Stomach (tissue), 9 donors: ENCODE results near the gene B4GALNT4. TPM values are rescaled to one million over a fixed set of nuclear protein-coding genes. Genes with fewer than 3 reads are reported as not detected.
"Not testable (repeated sequence)": the region's sequence is repeated elsewhere in the genome, so short reads cannot be mapped to it uniquely, and the experiment has no call there.

Experiments used
- DNase-seq, 2 donors: peaks; one replicate each; pipeline versions ENCODE4 v3.0.0 to v3.0.0-alpha.2; 2013 to 2019
- H3K27ac ChIP-seq, 5 donors: fragments of 200-600 bp in 4 of 5; sonication (generic) in 4 of 5; one replicate each; pipeline ENCODE4 v1.5.1; 2013 to 2019; ENCODE audit warnings: mild to moderate bottlenecking in 1 of 5, moderate library complexity in 1 of 5
- H3K27me3 ChIP-seq, 3 donors: fragments of 200-600 bp; sonication (generic); one replicate each; pipeline ENCODE4 v1.5.1; 2017 to 2019; ENCODE audit warnings: mixed run types in 1 of 3
- H3K36me3 ChIP-seq, 4 donors: fragments of 200-600 bp; sonication (generic); 1 replicate in 3 of 4; 2 replicates in 1 of 4; pipeline ENCODE4 v1.5.1; 2016 to 2019
- H3K4me1 ChIP-seq, 4 donors: fragments of 200-600 bp; sonication (generic); one replicate each; pipeline ENCODE4 v1.5.1; 2016 to 2019
- H3K4me3 ChIP-seq, 4 donors: fragments of 200-600 bp; sonication (generic) in 3 of 4; one replicate each; pipeline ENCODE4 v1.5.1; 2016 to 2019; ENCODE audit warnings: mild to moderate bottlenecking in 1 of 4
- H3K9me3 ChIP-seq, 4 donors: fragments of 200-600 bp; sonication (generic); one replicate each; pipeline ENCODE4 v1.5.1; 2016 to 2019
- EP300 ChIP-seq: sonication (generic); formaldehyde crosslinking; IDR thresholded peaks from one replicate; pipeline ENCODE4 v1.6.1; 2017; ENCODE audit warnings: antibody characterized with exemption
- POLR2A ChIP-seq, 4 donors: fragments of 450-650 bp; IDR thresholded peaks; one replicate each; pipeline ENCODE4 v1.6.1; 2016; ENCODE audit warnings: antibody characterized with exemption in 4 of 4, control low read depth in 2 of 4, mild to moderate bottlenecking in 1 of 4, moderate library complexity in 1 of 4
- POLR2AphosphoS5 ChIP-seq, 3 donors: sonication (generic); formaldehyde crosslinking; IDR thresholded peaks; one replicate each; pipeline ENCODE4 v1.6.1; 2016; ENCODE audit warnings: antibody characterized with exemption in 3 of 3
- whole genome bisulfite sequencing, 5 donors: extraction: QIAGEN DNeasy Blood & Tissue Kit in 3 of 5; methylation state at CpG; one replicate each; pipeline versions ENCODE4 v1.1.5 to v1.1.7; 2013 to 2018; 5-methylcytosine and 5-hydroxymethylcytosine counted together
- intact Hi-C: fragments of 100-400 bp; cut with DNase I; formaldehyde crosslinking; loops from one replicate; pipeline ENCODE4 v1.15.1; 2023; ENCODE audit warnings: low total_unique reads
- polyA plus RNA-seq, 3 donors: library from polyadenylated mRNA; stranded (reverse); fragments of 200-250 nt; gene quantifications; one replicate each; pipeline ENCODE4 v1.2.3, GENCODE V29; 2013
- total RNA-seq, 5 donors: library from RNA; depleted of rRNA; stranded (reverse); fragments of >200 nt; gene quantifications; one replicate each; pipeline versions ENCODE4 v1.1.0 to v1.2.3, GENCODE V29; 2014 to 2016
- TF ChIP-seq, protein P1 (sequence below), 7 experiments: fragments of 450-650 bp in 4 of 7; fragments of 200-600 bp in 3 of 7; sonication (generic) in 3 of 7; IDR thresholded peaks; one replicate each; pipeline ENCODE4 v1.5.1; 2016 to 2019; ENCODE audit warnings: antibody characterized with exemption in 7 of 7, control low read depth in 2 of 7, mild to moderate bottlenecking in 1 of 7
- donor health status: healthy with polysubstance abuse.
- donor health status: Bipolar disorder and iron deficiency.
- donor health status: healthy.

Gene B4GALNT4
- total and polyA plus RNA-seq, 8 donors = 0.45 to 8.8 (median 4.3) TPM; not detected in 2

DNA sequence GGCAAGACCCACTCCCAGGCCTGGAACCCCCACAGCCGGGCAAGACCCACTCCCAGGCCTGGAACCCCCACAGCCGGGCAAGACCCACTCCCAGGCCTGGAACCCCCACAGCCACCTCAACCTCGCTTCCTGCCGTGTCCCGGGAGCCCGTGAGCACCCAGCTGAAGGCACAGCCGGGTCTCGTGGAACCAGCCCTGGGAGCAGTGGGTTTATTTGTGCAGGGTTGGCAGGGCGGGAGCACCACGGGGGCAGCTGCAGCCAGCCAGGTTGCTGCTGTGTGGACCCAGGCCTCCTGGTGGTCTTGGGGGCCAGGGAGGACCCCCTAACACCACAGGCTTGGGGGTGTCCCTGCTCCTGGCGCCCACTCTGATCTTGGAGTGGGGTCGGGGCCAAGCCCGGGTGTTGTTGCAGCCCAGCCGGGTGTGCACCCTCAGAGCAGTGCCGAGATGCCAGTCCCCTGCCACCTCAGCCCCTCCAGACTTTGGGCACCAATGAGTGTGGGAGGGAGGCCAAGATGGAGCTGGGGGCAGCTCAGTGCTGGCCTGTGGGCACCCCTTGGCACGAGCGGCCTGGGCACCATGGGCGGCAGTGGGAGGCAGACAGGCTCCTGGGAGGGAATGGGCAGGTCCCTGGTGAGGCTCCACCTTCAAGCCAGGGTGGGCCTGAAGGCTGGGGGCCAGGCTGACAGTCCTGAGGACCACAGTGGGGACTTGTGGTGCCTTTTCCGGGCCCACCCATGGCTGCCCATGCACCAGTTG is 16.5 kb downstream of the B4GALNT4 start:
- H3K36me3 ChIP-seq = no peaks in the 10 kb centered on the region
- TF ChIP-seq POLR2A (IDR thresholded peaks at IDR 0.05) (no peak), POLR2AphosphoS5 (IDR thresholded peaks at IDR 0.05) (no peak), EP300 (no peak)
- TF ChIP-seq, protein P1, sequence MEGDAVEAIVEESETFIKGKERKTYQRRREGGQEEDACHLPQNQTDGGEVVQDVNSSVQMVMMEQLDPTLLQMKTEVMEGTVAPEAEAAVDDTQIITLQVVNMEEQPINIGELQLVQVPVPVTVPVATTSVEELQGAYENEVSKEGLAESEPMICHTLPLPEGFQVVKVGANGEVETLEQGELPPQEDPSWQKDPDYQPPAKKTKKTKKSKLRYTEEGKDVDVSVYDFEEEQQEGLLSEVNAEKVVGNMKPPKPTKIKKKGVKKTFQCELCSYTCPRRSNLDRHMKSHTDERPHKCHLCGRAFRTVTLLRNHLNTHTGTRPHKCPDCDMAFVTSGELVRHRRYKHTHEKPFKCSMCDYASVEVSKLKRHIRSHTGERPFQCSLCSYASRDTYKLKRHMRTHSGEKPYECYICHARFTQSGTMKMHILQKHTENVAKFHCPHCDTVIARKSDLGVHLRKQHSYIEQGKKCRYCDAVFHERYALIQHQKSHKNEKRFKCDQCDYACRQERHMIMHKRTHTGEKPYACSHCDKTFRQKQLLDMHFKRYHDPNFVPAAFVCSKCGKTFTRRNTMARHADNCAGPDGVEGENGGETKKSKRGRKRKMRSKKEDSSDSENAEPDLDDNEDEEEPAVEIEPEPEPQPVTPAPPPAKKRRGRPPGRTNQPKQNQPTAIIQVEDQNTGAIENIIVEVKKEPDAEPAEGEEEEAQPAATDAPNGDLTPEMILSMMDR (IDR thresholded peaks at IDR 0.05) = no peak
- H3K27me3 ChIP-seq = peaks cover 0 to 7% (median 3%) of the 10 kb centered on the region in 3 donors
- no peak overlapping the region for H3K27ac ChIP-seq
- no peaks in the 10 kb centered on the region for H3K4me1 ChIP-seq
- peaks cover 0 to 20% (median 12%) of the 10 kb centered on the region in 4 donors for H3K9me3 ChIP-seq
- 84 to 95% (median 92%) methylated on average over 16 to 18 of the region's 19 CpGs for WGBS, 5 donors
- H3K4me3 ChIP-seq = no peak overlapping the region
- intact Hi-C loops = no loop called here
- DNase-seq = no peak

DNA sequence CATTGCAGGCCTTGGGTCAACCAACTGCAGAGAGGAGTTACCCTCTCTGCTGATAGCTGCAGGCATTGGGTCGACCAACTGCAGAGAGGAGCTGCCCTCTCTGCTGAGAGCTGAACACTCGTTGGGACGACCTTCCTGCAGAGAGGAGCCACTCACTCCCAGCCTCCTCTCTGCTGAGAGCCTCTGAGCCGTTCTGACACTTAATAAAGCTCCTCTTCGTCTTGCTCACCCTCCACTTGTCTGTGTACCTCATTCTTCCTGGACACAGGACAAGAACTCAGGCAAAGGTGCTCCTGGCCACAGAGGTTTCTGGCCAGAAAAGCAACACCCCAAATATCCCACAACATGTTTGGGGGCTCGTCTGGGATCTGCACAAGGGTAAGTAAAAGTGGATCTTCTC is 17.2 kb downstream of the B4GALNT4 start:
- intact Hi-C loops = no loop called here
- 83 to 93% (median 92%) methylated on average over 6 of the region's 6 CpGs for WGBS, 5 donors
- no peak for DNase-seq
- peaks cover 0 to 20% (median 12%) of the 10 kb centered on the region in 4 donors for H3K9me3 ChIP-seq
- no peak overlapping the region for H3K4me3 ChIP-seq
- H3K4me1 ChIP-seq = peaks cover 0 to 4% (median 1%) of the 10 kb centered on the region in 4 donors
- H3K27me3 ChIP-seq = peaks cover 0 to 14% (median 3%) of the 10 kb centered on the region in 3 donors
- TF ChIP-seq, protein P1 (IDR thresholded peaks at IDR 0.05) = no peak
- no peak for TF ChIP-seq EP300
- no peak for TF ChIP-seq POLR2A (IDR thresholded peaks at IDR 0.05)
- no peaks in the 10 kb centered on the region for H3K36me3 ChIP-seq
- H3K27ac ChIP-seq = no peak overlapping the region

GRCh38 chr11:387193-387793 is 18.0 kb downstream of the B4GALNT4 start:
- Histone ChIP-seq H3K27ac (no peak overlapping the region), H3K9me3 (peaks cover 0 to 20% (median 12%) of the 10 kb centered on the region in 4 donors), H3K36me3 (no peaks in the 10 kb centered on the region), H3K4me3 (no peak overlapping the region), H3K27me3 (peaks cover 0 to 22% (median 3%) of the 10 kb centered on the region in 3 donors), H3K4me1 (peaks cover 0 to 4% (median 1%) of the 10 kb centered on the region in 4 donors)
- TF ChIP-seq, protein P1 (IDR thresholded peaks at IDR 0.05) = no peak
- TF ChIP-seq EP300 = no peak
- TF ChIP-seq POLR2AphosphoS5 (IDR thresholded peaks at IDR 0.05) = no peak
- intact Hi-C loops = no loop called here
- DNase-seq = no peak
- 54 to 76% (median 60%) methylated on average over 4 of the region's 4 CpGs for WGBS, 5 donors

- H3K36me3 ChIP-seq, H3K4me3 ChIP-seq, DNase-seq, H3K27ac ChIP-seq, intact Hi-C loops: not testable (repeated sequence)
- H3K4me1 ChIP-seq = peaks cover 9 to 14% (median 13%) of the 10 kb centered on the region in 4 donors
- 67 to 83% (median 75%) methylated on average over 6 to 17 of the region's 17 CpGs for WGBS, 5 donors
- peaks cover 0 to 34% (median 0%) of the 10 kb centered on the region in 3 donors for H3K27me3 ChIP-seq
- H3K9me3 ChIP-seq = peaks cover 0 to 20% (median 12%) of the 10 kb centered on the region in 4 donors
These were observed 20.1 kb downstream of the B4GALNT4 start for GRCh38 chr11:389369-389768.
